Neural progenitor cell (in vitro differentiated cells): ENCODE measurements around the gene LPAR6. TPM values are rescaled to one million over a fixed set of nuclear protein-coding genes. Genes with fewer than 3 reads are reported as not detected.

Experiments used
- DNase-seq: peaks from one replicate; pipeline ENCODE4 v3.0.0-alpha.2; 2016; ENCODE audit warnings: low spot score
- H2AFZ ChIP-seq: fragments of 200-600 bp; sonication (generic); replicated peaks from 2 replicates; pipeline ENCODE4 v1.6.1; 2016; ENCODE audit warnings: antibody characterized with exemption
- H3F3A ChIP-seq: fragments of 200-600 bp; sonication (generic); 2 replicates; pipeline ENCODE4 v1.6.1; 2016; ENCODE audit warnings: antibody characterized with exemption, low read depth
- H3K27ac ChIP-seq: fragments of 200-600 bp; sonication (generic); 2 replicates; pipeline ENCODE4 v1.5.1; 2016; ENCODE audit warnings: mild to moderate bottlenecking
- H3K27me3 ChIP-seq: fragments of 200-600 bp; sonication (generic); 2 replicates; pipeline ENCODE4 v1.6.1; 2016; ENCODE audit warnings: mild to moderate bottlenecking, moderate library complexity
- H3K36me3 ChIP-seq: fragments of 200-600 bp; sonication (generic); 2 replicates; pipeline ENCODE4 v1.5.1; 2016
- H3K4me1 ChIP-seq: fragments of 200-600 bp; sonication (generic); 2 replicates; pipeline ENCODE4 v1.6.1; 2016; ENCODE audit warnings: mixed run types
- H3K4me2 ChIP-seq: fragments of 200-600 bp; sonication (generic); 2 replicates; pipeline ENCODE4 v1.6.1; 2016
- H3K4me3 ChIP-seq: fragments of 200-600 bp; sonication (generic); 2 replicates; pipeline ENCODE4 v1.5.1; 2016
- H3K79me2 ChIP-seq: fragments of 200-600 bp; sonication (generic); 2 replicates; pipeline ENCODE4 v1.6.1; 2016; ENCODE audit warnings: low read depth
- H3K9ac ChIP-seq: fragments of 200-600 bp; sonication (generic); 2 replicates; pipeline ENCODE4 v1.6.1; 2016
- H3K9me3 ChIP-seq: fragments of 200-600 bp; sonication (generic); 2 replicates; pipeline ENCODE4 v1.5.1; 2016; ENCODE audit warnings: low read depth
- H4K20me1 ChIP-seq: fragments of 200-600 bp; sonication (generic); 2 replicates; pipeline ENCODE4 v1.6.1; 2016; ENCODE audit warnings: low read depth
- H3K27ac Mint-ChIP-seq: 3 replicates; pipeline ENCODE4 v1.8.0; 2021; ENCODE audit warnings: mixed read lengths
- H3K27me3 Mint-ChIP-seq: 2 replicates; pipeline ENCODE4 v1.8.0; 2022; ENCODE audit warnings: low read depth, mild to moderate bottlenecking, inconsistent platforms, moderate library complexity, mixed read lengths; ENCODE audit not compliant: insufficient read depth
- H3K36me3 Mint-ChIP-seq: 3 replicates; pipeline ENCODE4 v1.8.0; 2021; ENCODE audit warnings: mixed read lengths
- H3K4me1 Mint-ChIP-seq: 3 replicates; pipeline ENCODE4 v1.8.0; 2021; ENCODE audit warnings: mixed read lengths
- H3K4me3 Mint-ChIP-seq: 3 replicates; pipeline ENCODE4 v1.8.0; 2021; ENCODE audit warnings: mild to moderate bottlenecking, moderate library complexity, mixed read lengths
- H3K9me3 Mint-ChIP-seq: 3 replicates; pipeline ENCODE4 v1.8.0; 2020; ENCODE audit warnings: mixed read lengths
- CTCF ChIP-seq: fragments of 200-600 bp; sonication (generic); IDR thresholded peaks from 2 replicates; pipeline ENCODE4 v1.5.1; 2017; ENCODE audit warnings: antibody characterized with exemption, mild to moderate bottlenecking
- EZH2 ChIP-seq: fragments of 200-600 bp; sonication (generic); IDR thresholded peaks from 2 replicates; pipeline ENCODE4 v1.6.1; 2017; ENCODE audit warnings: antibody characterized with exemption, mild to moderate bottlenecking, moderate library complexity
- EZH2phosphoT487 ChIP-seq: fragments of 200-600 bp; sonication (generic); IDR thresholded peaks from 2 replicates; pipeline ENCODE4 v1.6.1; 2017; ENCODE audit warnings: antibody characterized with exemption
- total RNA-seq: library from RNA; depleted of rRNA; stranded (reverse); fragments of >200 nt; gene quantifications from 2 replicates; pipeline ENCODE4 v1.2.3, GENCODE V29; 2015; ENCODE audit warnings: low replicate concordance

LPAR6 gene
- total RNA-seq, 1 donor from 2014 or later, result 4.6 TPM

GRCh38 chr13:48397744-48398143 is 15.2 kb downstream of the LPAR6 start:
- Mint-ChIP-seq H3K27me3 (no peaks in the 10 kb centered on the region), H3K9me3 (peaks cover 16% of the 10 kb centered on the region), H3K4me3 (no peak overlapping the region), H3K4me1 (no peaks in the 10 kb centered on the region), H3K27ac (no peak overlapping the region), H3K36me3 (peaks cover 21% of the 10 kb centered on the region)
- Histone ChIP-seq H3K27me3 (no peaks in the 10 kb centered on the region), H3K9ac (no peak overlapping the region), H3K36me3 (no peaks in the 10 kb centered on the region), H3K9me3 (no peaks in the 10 kb centered on the region), H3F3A (no peaks in the 10 kb centered on the region), H3K4me3 (no peak overlapping the region), H3K4me2 (no peak overlapping the region), H2AFZ (no peak overlapping the region), H3K4me1 (no peaks in the 10 kb centered on the region), H4K20me1 (no peaks in the 10 kb centered on the region), H3K79me2 (no peaks in the 10 kb centered on the region), H3K27ac (no peak overlapping the region)
- DNase-seq, result no peak
- TF ChIP-seq EZH2 (no peak), CTCF (no peak), EZH2phosphoT487 (no peak)

- H3K4me1 Mint-ChIP-seq, result no peaks in the 10 kb centered on the region
- no peak overlapping the region for H3K27ac ChIP-seq
- no peaks in the 10 kb centered on the region for H3K36me3 ChIP-seq
- DNase-seq, result no peak
- no peak overlapping the region for H3K4me2 ChIP-seq
- H4K20me1 ChIP-seq, result no peaks in the 10 kb centered on the region
- H3K4me1 ChIP-seq, result no peaks in the 10 kb centered on the region
- H3K27me3 ChIP-seq, result no peaks in the 10 kb centered on the region
- peaks cover 2% of the 10 kb centered on the region for H3K27me3 Mint-ChIP-seq
- H3K4me3 Mint-ChIP-seq, result no peak overlapping the region
- peaks cover 18% of the 10 kb centered on the region for H3K9me3 Mint-ChIP-seq
- H3K79me2 ChIP-seq, result no peaks in the 10 kb centered on the region
- H3K36me3 Mint-ChIP-seq, result peaks cover 36% of the 10 kb centered on the region
- no peaks in the 10 kb centered on the region for H3K9me3 ChIP-seq
- H3K4me3 ChIP-seq, result no peak overlapping the region
- H3K27ac Mint-ChIP-seq, result no peak overlapping the region
- no peak overlapping the region for H3K9ac ChIP-seq
- H3F3A ChIP-seq, result no peaks in the 10 kb centered on the region
- no peak overlapping the region for H2AFZ ChIP-seq
- TF ChIP-seq EZH2phosphoT487 (no peak), CTCF (no peak), EZH2 (no peak)
Measured at GRCh38 chr13:48393698-48394085, 19.2 kb downstream of the LPAR6 start.

- no peaks in the 10 kb centered on the region for H3K36me3 ChIP-seq
- H3K36me3 Mint-ChIP-seq, result peaks cover 36% of the 10 kb centered on the region
- H3K27me3 Mint-ChIP-seq, result peaks cover 2% of the 10 kb centered on the region
Measured at GRCh38 chr13:48393030-48393697, 19.7 kb downstream of the LPAR6 start.

More at GRCh38 chr13:48393030-48393697, 19.7 kb downstream of the LPAR6 start:
- no peaks in the 10 kb centered on the region for H3K4me1 Mint-ChIP-seq
- Histone ChIP-seq H3K4me1 (no peaks in the 10 kb centered on the region), H4K20me1 (no peaks in the 10 kb centered on the region), H3K27me3 (no peaks in the 10 kb centered on the region), H3K4me3 (no peak overlapping the region), H3F3A (no peaks in the 10 kb centered on the region), H3K9me3 (no peaks in the 10 kb centered on the region), H3K4me2 (no peak overlapping the region), H2AFZ (no peak overlapping the region), H3K9ac (no peak overlapping the region), H3K79me2 (no peaks in the 10 kb centered on the region), H3K27ac (no peak overlapping the region)
- DNase-seq, result no peak
- TF ChIP-seq CTCF, result no peak
- TF ChIP-seq EZH2phosphoT487, result no peak
- TF ChIP-seq EZH2, result no peak
- H3K4me3 Mint-ChIP-seq, result no peak overlapping the region
- H3K9me3 Mint-ChIP-seq, result peaks cover 18% of the 10 kb centered on the region
- no peak overlapping the region for H3K27ac Mint-ChIP-seq
